CD4-positive, alpha-beta T cell treated with Interferon alpha-2 for 1 hour (primary cell): ENCODE measurements around the gene CRB1.
A peak's percentile ranks its signal among the peaks of the same experiment; 100 is the strongest.

Experiments
- DNase-seq, 2 donors: peaks; one replicate each; pipeline ENCODE4 v3.0.0-alpha.2; 2020 to 2022

Gene CRB1

DNA sequence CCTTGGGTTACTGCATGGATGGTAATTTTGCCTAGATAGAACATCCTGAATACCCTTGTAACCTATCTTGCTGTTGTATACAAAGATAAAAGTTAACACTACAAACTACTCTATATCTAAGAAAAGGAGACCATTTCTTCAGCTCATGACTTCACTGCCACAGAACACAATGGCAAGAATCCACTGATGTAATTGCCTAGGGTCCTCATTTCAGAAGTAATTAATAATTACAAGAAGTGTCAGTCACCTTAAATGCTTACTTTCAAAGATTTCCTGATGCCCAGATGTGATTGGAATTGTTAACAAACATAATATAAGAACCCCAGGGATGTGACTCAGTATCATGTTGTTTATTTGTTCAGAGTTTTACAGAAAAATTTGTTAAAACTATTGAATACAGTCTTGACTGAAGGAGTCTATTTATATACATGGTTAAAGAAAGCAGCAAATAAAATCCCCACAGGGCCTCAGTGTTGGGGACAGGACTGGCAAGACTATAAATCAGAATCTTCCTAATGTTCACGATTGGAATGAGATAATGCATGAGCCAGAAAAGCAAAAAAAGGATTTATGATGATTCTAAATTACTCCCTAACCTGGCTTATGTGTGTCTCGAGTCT is 83.9 kb downstream of the CRB1 start:
- DNase-seq = no peak

DNA sequence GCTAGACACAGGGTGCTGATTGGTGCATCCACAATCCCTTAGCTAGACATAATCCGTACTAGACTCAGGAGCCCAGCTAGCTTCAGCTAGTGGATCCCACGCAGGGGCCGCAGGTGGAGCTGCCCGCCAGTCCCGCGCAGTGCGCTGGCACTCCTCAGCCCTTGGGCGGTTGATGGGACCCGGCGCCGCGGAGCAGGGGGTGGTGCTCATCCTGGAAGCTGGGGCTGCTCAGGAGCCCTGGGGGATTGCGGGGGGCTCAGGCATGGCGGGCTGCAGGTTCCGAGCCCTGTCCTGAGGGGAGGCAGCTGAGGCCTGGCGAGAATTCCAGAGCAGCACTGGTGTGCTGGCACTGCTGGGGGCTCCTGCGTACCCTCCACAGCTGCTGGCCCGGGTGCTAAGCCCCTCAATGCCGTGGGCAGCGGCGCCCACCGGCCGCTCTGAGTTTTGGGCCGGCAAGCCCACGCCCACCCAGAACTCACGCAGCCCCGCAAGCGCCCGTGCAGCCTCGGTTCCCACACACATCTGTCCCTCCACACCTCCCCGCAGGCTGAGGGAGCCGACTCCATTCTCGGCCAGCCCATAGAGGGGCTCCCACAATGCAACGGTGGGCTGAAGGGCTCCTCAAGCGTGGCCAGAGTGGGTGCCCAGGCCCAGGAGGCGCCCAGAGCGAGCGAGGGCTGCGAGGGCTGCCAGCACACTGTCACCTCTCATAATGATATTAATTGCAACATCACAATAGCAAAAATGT is 87.4 kb downstream of the CRB1 start:
- no peak for DNase-seq

DNA sequence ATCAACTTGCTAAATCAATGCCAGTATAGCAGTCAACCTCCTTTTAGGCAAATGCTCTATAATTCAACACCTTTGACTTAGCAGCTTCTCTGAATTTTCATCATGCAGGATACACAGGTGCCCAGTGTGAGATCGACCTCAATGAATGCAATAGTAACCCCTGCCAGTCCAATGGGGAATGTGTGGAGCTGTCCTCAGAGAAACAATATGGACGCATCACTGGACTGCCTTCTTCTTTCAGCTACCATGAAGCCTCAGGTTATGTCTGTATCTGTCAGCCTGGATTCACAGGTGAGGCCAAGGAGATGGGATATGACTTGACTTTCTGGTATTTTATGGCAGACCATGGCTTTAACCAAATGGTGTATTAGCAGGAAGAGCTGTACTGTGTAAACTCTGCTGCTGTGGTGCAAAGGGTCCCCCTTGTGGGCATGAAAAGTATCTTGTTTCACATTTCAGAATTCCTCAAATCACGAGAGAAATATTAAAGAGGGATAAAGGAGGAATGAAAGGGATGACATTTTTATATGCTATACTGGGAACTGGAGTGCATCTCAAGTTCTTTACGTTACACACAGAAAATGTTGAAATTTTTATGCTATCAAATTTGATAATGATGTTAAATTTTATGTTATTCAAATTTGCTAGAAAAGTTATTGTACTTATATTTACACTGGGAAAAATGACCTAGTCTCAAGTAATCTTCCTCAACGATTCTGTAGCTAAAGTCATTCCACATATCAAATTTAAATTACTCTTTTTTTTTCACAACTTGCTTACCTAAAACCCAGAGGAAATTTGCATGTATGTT is 88.9 kb downstream of the CRB1 start:
- peak in 1 of 2 donors; percentile 42 for DNase-seq

GRCh38 chr1:197358959-197359358 is 90.9 kb downstream of the CRB1 start:
- DNase-seq = no peak

- no peak for DNase-seq
These were observed 92.0 kb downstream of the CRB1 start for GRCh38 chr1:197360068-197360467.

GRCh38 chr1:197362871-197363270 is 94.8 kb downstream of the CRB1 start:
- DNase-seq = no peak

GRCh38 chr1:197363855-197364254 is 95.8 kb downstream of the CRB1 start:
- DNase-seq = no peak

DNA sequence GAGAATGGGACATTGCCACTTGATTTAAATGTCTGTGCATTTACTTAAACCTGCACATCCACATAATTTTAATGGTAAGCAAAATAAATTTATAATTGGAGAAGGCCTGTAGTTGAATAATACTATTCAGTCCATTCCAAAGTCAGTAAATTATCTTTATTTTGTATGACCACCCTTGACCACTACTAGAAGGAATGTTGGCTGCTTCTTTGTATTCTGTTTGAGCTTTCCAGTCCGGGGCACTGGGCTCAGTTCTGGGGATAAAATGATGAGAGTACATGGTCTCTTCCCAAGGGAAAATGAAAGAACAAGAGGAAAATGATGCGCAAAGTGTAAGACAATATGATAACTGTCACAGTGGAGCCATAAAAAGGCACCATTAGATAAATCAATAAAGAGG is 98.9 kb downstream of the CRB1 start:
- DNase-seq = no peak

GRCh38 chr1:197367627-197368026 is 99.6 kb downstream of the CRB1 start:
- DNase-seq = no peak

GRCh38 chr1:197374428-197374827 is 106.4 kb downstream of the CRB1 start:
- no peak for DNase-seq

- no peak for DNase-seq
These were observed 116.4 kb downstream of the CRB1 start for GRCh38 chr1:197384471-197384870.

DNA sequence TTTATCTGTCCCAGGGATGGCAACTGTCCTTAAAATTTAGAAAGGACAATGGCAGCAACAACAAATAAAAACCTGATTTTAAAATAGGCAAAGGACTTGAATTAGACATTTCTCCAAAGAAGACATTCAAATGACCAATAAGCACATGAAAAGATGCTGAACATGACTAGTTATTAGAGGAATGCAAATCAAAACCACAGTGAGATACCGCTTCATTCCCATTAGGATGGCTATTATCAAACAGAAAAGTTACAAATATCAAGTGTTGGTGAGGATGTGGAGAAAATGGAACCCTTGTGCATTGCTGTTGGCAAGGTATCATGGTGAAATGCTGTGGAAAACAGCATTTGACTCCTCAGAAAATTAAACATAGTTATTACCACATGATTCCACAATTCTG is 120.7 kb downstream of the CRB1 start:
- DNase-seq = no peak

DNA sequence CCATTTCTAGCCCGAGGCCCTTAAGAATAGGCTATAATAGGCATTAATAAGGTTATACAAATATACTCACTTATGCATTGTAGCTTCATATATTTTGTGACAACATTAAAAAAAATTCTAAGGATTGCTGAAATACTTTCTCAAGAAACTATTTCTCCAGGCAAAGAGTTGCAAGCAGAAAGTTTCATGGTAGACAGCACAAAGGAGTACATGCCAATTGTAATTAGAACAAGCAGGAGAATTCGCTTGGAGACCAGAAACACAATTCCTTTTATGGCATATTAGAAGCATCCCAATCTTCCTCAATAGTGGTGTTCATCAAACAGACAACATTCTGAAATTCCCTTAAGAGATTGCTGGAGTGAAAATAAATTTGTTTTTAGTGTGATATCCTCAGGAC is 122.8 kb downstream of the CRB1 start:
- no peak for DNase-seq

DNA sequence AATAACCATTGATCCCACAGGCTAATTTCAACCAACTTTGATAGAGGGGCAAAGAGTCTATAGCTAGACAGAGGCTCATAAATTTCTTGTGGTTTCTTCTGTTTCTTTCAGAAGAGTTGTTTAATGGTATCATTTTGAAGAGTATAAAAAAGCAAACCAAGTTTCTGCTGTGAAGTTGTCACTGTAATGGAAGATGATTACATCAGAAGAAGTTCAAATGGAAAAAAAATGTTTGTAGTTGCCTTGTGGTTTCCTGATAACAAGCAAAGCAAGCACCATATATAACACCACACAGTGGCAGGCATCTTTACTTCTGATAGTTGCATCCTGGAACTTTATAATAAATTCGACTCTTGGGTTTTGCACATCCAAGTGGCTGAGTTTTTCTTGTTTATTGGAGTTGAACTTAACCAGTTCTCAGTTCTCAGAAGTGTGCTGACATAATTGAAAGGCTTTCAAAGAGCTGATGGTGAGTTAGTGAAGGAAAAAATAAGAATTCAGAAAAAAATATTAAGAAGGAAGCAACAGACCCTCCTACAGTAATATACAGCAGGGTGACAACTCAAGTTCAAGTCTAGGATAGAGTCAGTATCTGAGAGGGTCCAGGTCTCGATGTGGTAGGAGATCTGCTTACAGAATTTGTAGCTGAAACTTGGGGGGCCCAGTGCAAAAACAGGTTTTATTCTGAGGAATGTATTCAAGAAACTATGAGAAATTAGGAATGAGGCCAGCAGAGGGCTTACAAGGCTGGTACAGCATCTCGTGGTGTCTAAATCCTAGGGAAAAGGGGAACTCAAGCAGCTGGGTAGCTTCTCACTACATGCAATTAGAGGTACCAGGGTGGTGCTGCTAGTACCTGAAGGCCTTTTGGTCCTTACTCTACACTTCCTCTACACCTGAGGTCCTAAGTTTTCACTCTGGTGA is 123.5 kb downstream of the CRB1 start:
- DNase-seq = peak in 1 of 2 donors; percentile 56

GRCh38 chr1:197392541-197392940 is 124.5 kb downstream of the CRB1 start:
- no peak for DNase-seq

DNA sequence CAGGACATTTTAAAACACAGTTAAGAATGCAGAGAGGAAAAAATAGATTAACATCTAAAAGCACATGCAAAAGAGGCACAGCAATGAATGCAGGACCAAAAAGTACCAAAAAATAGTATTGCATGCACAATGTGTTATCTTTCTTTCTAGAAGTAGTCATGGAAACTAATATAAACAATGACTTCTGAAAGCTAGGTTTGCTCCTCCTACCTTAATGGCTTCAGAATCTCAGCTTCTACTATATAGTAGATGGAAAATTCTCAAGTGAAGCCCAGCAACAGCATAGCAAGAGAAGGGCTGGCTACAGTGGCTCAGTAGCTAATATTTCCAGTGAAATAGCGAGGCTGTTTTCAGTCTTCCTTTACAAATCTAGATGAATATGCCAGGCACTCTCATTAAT is 125.1 kb downstream of the CRB1 start:
- no peak for DNase-seq

- DNase-seq = no peak
These were observed 125.7 kb downstream of the CRB1 start for GRCh38 chr1:197393772-197394171.

DNA sequence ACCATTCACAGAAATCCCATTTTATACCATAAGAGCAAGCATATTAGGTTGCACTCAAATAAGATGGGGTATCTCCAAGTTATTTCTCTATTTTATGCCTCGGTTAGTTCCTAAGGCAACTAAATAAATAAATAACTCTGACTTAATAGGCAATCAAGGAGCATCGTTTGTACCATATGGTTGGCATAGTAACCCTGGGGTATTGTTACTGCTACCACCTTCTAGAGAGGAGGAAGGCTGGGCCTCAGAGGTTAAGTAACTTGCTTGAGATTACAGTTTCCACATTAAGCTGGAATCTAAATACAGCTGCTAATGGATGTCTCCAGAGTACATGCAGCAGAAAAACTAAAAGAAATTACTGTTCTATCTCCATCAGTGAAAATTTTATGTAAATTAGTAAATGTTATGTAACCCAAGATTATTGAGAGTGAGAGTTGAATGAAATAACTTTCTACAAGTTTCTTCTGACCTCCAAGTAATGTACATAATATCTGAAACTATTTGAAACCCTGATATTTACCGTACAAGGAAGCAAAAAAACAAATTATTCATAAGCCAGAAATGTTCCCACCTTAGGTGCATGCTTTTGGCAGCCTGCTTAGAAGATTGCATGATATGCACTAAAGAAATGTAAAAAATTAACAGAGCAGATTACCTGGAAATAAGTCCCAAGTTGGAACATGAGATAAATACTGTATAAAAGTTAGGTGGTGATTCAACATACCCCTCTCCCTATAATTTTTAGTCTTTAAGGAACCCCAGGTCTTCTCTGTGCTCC is 127.0 kb downstream of the CRB1 start:
- no peak for DNase-seq

- DNase-seq = no peak
These were observed 129.8 kb downstream of the CRB1 start for GRCh38 chr1:197397895-197398294.

DNA sequence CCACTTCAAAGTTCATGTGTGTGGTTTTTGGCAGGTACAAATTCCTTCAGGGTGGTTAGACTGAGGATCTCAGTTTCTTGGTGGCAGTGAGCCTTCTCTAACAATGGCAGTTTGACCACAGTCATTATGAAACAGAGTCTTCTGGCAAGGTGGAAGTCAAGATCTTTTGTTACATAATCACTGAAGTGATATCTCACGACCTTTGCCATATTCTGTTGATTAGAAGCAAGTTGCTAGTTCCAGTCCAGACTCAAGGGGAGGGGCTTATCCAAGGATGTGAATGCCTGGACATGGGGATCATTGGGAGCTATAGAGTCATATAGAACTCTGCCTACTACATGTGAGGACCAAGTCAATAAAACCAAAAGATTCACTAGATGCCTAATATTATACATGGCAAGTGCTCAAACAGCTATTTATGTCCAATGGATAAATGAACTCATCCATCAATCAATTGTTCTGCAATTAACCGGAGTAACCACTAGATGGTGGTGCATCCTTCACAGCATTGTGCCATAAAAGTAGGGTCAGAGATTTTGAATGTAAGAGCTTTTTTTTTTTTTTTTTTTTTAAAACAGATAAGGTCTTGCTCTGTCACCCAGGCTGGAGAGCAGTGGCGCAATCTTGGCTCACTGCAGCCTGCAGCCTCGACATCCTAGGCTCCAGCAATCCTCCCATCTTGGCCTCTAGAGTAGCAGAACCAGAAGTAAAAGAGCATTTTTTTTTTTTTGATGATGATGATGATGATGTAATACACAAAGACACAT is 131.9 kb downstream of the CRB1 start:
- peak; percentile 4 to 59 for DNase-seq

GRCh38 chr1:197400522-197400902 is 132.5 kb downstream of the CRB1 start:
- DNase-seq = no peak
